HG03159 (cell line): ENCODE results near the gene AIPL1.

ENCODE experiments used
- ATAC-seq: cut with Tn5 transposase; IDR thresholded peaks from one replicate; pipeline ENCODE4 v1.9.1; 2021; ENCODE audit warnings: mild to moderate bottlenecking, moderate library complexity; ENCODE audit not compliant: unreplicated experiment

The AIPL1 gene

GRCh38 chr17:6468051-6468790, 33.3 kb upstream of the AIPL1 start:
- no peak for ATAC-seq

GRCh38 chr17:6467567-6467966, 32.6 kb upstream of the AIPL1 start:
- ATAC-seq = no peak

GRCh38 chr17:6465206-6466003, 30.5 kb upstream of the AIPL1 start:
- ATAC-seq = no peak

GRCh38 chr17:6464446-6465041, 29.6 kb upstream of the AIPL1 start:
- ATAC-seq = no peak

GRCh38 chr17:6463616-6464445, 28.9 kb upstream of the AIPL1 start:
- no peak for ATAC-seq

GRCh38 chr17:6462692-6463091, 27.8 kb upstream of the AIPL1 start:
- no peak for ATAC-seq

- no peak for ATAC-seq
Measured at GRCh38 chr17:6461792-6462524, 27.0 kb upstream of the AIPL1 start.

- no peak for ATAC-seq
Measured at GRCh38 chr17:6461246-6461645, 26.3 kb upstream of the AIPL1 start.

GRCh38 chr17:6460531-6461161, 25.7 kb upstream of the AIPL1 start:
- no peak for ATAC-seq

- ATAC-seq = no peak
Measured at GRCh38 chr17:6458460-6458950, 23.6 kb upstream of the AIPL1 start.

GRCh38 chr17:6457688-6458459, 23.0 kb upstream of the AIPL1 start:
- ATAC-seq = no peak

- ATAC-seq = no peak
Measured at GRCh38 chr17:6456914-6457687, 22.2 kb upstream of the AIPL1 start.

GRCh38 chr17:6456321-6456720, 21.4 kb upstream of the AIPL1 start:
- ATAC-seq = no peak

- ATAC-seq = no peak
Measured at GRCh38 chr17:6455321-6455705, 20.4 kb upstream of the AIPL1 start.

GRCh38 chr17:6454495-6455320, 19.8 kb upstream of the AIPL1 start:
- no peak for ATAC-seq

- no peak for ATAC-seq
Measured at GRCh38 chr17:6453279-6454024, 18.5 kb upstream of the AIPL1 start.
